WERI-Rb-1 (cell line): ENCODE data around the gene HFM1.

Source experiments
- DNase-seq: peaks from one replicate; pipeline ENCODE4 v3.0.0-alpha.2; 2020
- H3K27ac ChIP-seq: fragments of 250-450 bp; sonication (Bioruptor Pico); 2 replicates; pipeline ENCODE4 v1.5.1; 2020; ENCODE audit warnings: mild to moderate bottlenecking, moderate library complexity
- H3K27me3 ChIP-seq: fragments of 250-450 bp; sonication (Bioruptor Pico); 2 replicates; pipeline ENCODE4 v1.5.1; 2021; ENCODE audit warnings: mild to moderate bottlenecking, low read depth, moderate library complexity; ENCODE audit not compliant: insufficient read depth, severe bottlenecking
- H3K36me3 ChIP-seq: fragments of 250-450 bp; sonication (Bioruptor Pico); 2 replicates; pipeline ENCODE4 v1.5.1; 2020; ENCODE audit warnings: mild to moderate bottlenecking, moderate library complexity
- H3K4me3 ChIP-seq: 2 replicates; pipeline ENCODE4 v1.5.1; 2011; ENCODE audit warnings: low read depth, mild to moderate bottlenecking, control low read depth, low read length
- H3K9me3 ChIP-seq: fragments of 250-450 bp; sonication (Bioruptor Pico); 2 replicates; pipeline ENCODE4 v1.5.1; 2021; ENCODE audit warnings: mild to moderate bottlenecking, moderate library complexity; ENCODE audit not compliant: severe bottlenecking
- CTCF ChIP-seq: IDR thresholded peaks from 2 replicates; pipeline ENCODE4 v1.5.1; 2011; ENCODE audit warnings: low read depth, mild to moderate bottlenecking, control low read depth, inconsistent platforms, low read length

HFM1 gene

GRCh38 chr1:91283421-91283726 is 121.3 kb downstream of the HFM1 start:
- Histone ChIP-seq H3K9me3 (no peaks in the 10 kb centered on the region), H3K27me3 (no peaks in the 10 kb centered on the region), H3K36me3 (no peaks in the 10 kb centered on the region), H3K4me3 (no peak overlapping the region), H3K27ac (no peak overlapping the region)
- TF ChIP-seq CTCF, result no peak
- no peak for DNase-seq

DNA sequence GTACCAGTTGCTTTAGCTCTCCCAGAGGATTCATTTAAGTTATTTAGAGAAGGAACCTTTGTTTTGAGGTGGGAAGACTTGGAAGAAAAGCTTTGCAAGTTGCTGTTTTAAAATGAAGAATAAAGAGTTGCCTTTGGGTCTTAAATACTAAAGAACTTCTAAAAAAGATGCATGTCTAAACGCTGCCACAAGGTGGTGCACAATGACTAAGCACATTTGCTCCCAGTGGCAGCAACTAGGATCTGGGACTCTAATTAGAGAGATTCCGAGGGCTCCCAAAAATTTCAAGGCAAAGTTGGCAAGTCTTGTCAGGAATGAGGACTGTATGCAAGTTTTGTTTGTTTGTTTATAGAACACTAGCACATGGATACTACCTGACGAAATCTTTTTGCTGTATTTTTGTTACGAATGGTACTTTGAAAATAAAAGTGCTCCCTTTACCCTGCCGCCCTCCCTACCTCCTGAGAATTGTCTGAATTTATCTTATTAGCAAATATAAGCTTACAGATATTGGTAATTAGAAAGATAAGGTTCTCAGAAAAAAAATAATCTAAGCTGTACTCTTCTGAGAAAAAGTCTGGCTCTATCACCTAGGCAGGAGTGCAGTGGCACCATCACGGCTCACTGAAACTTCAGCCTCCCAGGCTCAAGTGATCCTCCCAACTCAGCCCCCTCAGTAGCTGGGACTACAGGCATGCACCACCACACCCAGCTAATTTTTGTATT is 121.8 kb downstream of the HFM1 start:
- DNase-seq, result peak; percentile 38
- TF ChIP-seq CTCF, result peak; percentile 74
- Histone ChIP-seq H3K4me3 (no peak overlapping the region), H3K27ac (no peak overlapping the region), H3K9me3 (no peaks in the 10 kb centered on the region), H3K36me3 (no peaks in the 10 kb centered on the region), H3K27me3 (no peaks in the 10 kb centered on the region)

DNA sequence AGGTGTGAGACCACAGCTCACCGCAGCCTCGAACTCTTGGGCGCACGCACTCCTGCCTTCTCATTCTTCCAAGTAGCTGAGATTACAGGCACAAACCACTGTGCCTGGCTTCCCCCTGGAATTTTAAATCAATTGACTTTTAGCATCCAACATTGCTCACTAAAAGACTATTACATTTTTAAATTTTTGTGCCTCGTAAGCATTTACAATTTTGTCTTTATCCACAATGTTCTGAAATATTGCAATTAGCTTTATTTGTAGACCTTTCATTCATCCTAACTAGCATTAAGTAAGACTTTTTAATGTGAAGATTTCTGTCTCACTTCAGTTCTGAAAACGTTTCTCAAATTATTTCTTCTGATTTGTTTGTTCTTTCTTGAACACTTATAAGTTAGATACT is 122.9 kb downstream of the HFM1 start:
- Histone ChIP-seq H3K9me3 (no peaks in the 10 kb centered on the region), H3K36me3 (no peaks in the 10 kb centered on the region), H3K27ac (no peak overlapping the region), H3K4me3 (no peak overlapping the region), H3K27me3 (no peaks in the 10 kb centered on the region)
- TF ChIP-seq CTCF, result no peak
- no peak for DNase-seq

- H3K9me3 ChIP-seq, result no peaks in the 10 kb centered on the region
- no peak overlapping the region for H3K4me3 ChIP-seq
- no peak for DNase-seq
- H3K36me3 ChIP-seq, result no peaks in the 10 kb centered on the region
- TF ChIP-seq CTCF, result no peak
- H3K27me3 ChIP-seq, result no peaks in the 10 kb centered on the region
- H3K27ac ChIP-seq, result no peak overlapping the region
These were observed 125.9 kb downstream of the HFM1 start for GRCh38 chr1:91278754-91279153.

- no peaks in the 10 kb centered on the region for H3K27me3 ChIP-seq
- TF ChIP-seq CTCF, result no peak
- no peaks in the 10 kb centered on the region for H3K9me3 ChIP-seq
- H3K4me3 ChIP-seq, result no peak overlapping the region
- no peak overlapping the region for H3K27ac ChIP-seq
- DNase-seq, result no peak
- no peaks in the 10 kb centered on the region for H3K36me3 ChIP-seq
These were observed 130.8 kb downstream of the HFM1 start for GRCh38 chr1:91273875-91274274.

GRCh38 chr1:91261655-91262054 is 143.0 kb downstream of the HFM1 start:
- H3K4me3 ChIP-seq, result no peak overlapping the region
- H3K36me3 ChIP-seq, result no peaks in the 10 kb centered on the region
- no peak overlapping the region for H3K27ac ChIP-seq
- TF ChIP-seq CTCF, result no peak
- no peaks in the 10 kb centered on the region for H3K9me3 ChIP-seq
- no peaks in the 10 kb centered on the region for H3K27me3 ChIP-seq
- DNase-seq, result no peak
